BLaER1 treated with 17β-estradiol and CSF1 and Interleukin-3, amounts not matched to agents 10 nM and 100 nM (cell line): ENCODE data around the gene YWHAQ.

ENCODE experiments used
- H3K27ac ChIP-seq, 11 experiments: shearing (Covaris generic); formaldehyde crosslinking; 2 replicates each; pipeline ENCODE4 v1.8.1; 2022
- H3K27me3 ChIP-seq, 11 experiments: shearing (Covaris generic); formaldehyde crosslinking; 2 replicates each; pipeline ENCODE4 v1.8.1; 2022
- H3K36me3 ChIP-seq, 11 experiments: shearing (Covaris generic); formaldehyde crosslinking; 2 replicates each; pipeline ENCODE4 v1.8.1; 2022
- H3K4me1 ChIP-seq, 10 experiments: shearing (Covaris generic); formaldehyde crosslinking; 2 replicates each; pipeline ENCODE4 v1.8.1; 2022
- H3K4me2 ChIP-seq, 11 experiments: shearing (Covaris generic); formaldehyde crosslinking; 2 replicates each; pipeline ENCODE4 v1.8.1; 2022
- H3K4me3 ChIP-seq, 10 experiments: shearing (Covaris generic); formaldehyde crosslinking; 2 replicates each; pipeline ENCODE4 v1.8.1; 2022
- H3K9ac ChIP-seq, 11 experiments: shearing (Covaris generic); formaldehyde crosslinking; 2 replicates each; pipeline ENCODE4 v1.8.1; 2022
- H3K9me3 ChIP-seq, 11 experiments: shearing (Covaris generic); formaldehyde crosslinking; replicated peaks in 1 of 11; 2 replicates each; pipeline ENCODE4 v1.8.1; 2022
- H4K20me1 ChIP-seq, 11 experiments: shearing (Covaris generic); formaldehyde crosslinking; 2 replicates each; pipeline ENCODE4 v1.8.1; 2022
- Cebpa-rat ChIP-seq, 11 experiments: shearing (Covaris generic); IDR thresholded peaks; 2 replicates each; pipeline ENCODE4 v1.8.1; 2022

Gene YWHAQ

DNA sequence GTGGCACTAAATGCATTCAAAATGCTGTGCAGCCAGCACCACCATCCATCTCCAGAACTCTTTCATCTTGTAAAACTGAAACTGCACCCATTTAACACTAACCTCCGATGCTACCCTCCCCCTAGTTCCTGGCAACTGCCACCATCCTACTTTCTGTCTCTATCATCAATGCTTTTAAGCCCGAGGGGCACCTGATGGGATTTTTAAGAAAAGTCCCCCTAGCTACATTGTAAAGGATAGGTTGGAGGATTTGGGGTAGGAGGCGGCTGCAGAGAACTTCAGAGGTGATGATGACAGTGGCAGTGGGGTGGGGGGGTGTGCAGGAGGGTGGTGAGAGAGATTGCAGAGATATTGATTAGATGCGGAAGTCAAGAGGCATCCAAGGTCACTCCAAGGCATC lies 10.8 kb upstream of the YWHAQ start:
- H3K4me1 ChIP-seq: peaks cover 46 to 98% (median 94%) of the 10 kb centered on the region in 10 experiments
- H3K9me3 ChIP-seq: no peaks in the 10 kb centered on the region
- no peaks in the 10 kb centered on the region for H4K20me1 ChIP-seq
- H3K4me3 ChIP-seq: no peak overlapping the region
- no peaks in the 10 kb centered on the region for H3K36me3 ChIP-seq
- peak overlapping the region; percentile 77 to 94 (median 89); a peak in 21 of 22 replicates for H3K4me2 ChIP-seq
- TF ChIP-seq Cebpa-rat (IDR thresholded peaks at IDR 0.05): no peak
- no peaks in the 10 kb centered on the region for H3K27me3 ChIP-seq
- H3K9ac ChIP-seq: peak overlapping the region in 1 of 11 experiments; percentile 81; a peak in 1 of 22 replicates
- H3K27ac ChIP-seq: peak overlapping the region in 5 of 11 experiments; percentile 78 to 91 (median 83); a peak in 5 of 22 replicates

DNA sequence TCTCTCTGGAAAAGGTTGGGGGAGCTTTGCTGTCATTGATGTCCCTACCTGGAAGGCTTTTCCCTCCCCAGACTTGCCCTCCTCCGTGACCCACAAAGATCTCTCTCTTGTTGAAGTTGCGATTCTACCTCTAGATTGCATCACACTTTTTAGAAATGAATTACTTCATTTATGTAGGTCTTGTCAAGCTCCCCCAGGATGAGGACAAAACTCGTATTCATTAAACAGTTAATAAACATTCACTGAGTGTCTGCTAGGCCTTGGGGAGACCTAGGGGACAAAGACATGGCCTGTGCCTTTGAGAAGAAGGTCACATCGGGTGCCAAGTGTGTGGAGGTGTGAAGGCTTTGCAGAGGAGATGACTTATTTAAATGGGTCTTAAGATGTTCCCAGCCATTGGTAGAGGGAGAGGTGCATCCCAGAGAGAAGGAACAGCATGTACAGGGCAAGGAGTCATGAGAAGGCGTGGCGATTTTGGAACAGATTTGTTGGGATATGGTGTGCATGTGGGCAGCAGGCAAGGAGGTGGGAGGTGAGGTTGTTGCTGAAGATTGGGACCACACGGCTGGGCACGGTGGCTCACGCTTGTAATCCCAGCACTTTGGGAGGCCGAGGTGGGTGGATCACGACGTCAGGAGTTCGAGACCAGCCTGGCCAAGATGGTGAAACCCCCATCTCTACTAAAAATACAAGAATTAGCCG lies 9.8 kb upstream of the YWHAQ start:
- H3K4me1 ChIP-seq: peaks cover 38 to 92% (median 84%) of the 10 kb centered on the region in 10 experiments
- H3K9ac ChIP-seq: no peak overlapping the region

DNA sequence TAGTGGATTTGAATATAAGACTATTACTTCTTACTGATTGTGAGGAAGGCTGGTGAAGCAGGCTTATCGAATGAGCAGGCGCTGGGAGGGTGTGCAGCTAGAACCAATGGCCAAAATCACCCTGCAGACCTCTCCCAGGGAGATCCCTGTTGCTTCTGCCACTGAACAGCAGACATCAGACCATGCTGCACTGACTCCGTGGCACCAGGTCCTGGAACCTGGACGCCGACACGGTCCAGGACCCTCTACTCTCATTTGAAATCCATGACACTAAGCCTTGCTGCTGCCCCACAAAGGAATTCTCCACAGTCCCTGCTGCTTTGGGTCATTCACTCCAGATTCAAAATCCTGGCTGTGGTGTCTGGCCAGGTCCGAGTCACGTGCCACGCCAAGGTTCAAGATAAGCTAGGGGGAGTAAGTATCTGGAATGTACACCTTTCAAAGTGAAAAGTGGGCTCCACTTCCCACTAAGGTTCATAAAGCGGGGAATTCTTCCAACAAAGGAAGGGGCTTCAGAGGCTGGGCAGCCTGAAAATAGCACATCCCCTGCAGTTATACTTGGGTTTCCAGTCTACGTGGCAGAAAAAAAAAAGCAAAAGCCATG lies 9.0 kb upstream of the YWHAQ start:
- peaks cover 36 to 85% (median 77%) of the 10 kb centered on the region in 10 experiments for H3K4me1 ChIP-seq
- no peak overlapping the region for H3K27ac ChIP-seq
- H4K20me1 ChIP-seq: no peaks in the 10 kb centered on the region
- peak overlapping the region in 9 of 11 experiments; percentile 10 to 94 (median 91); a peak in 15 of 22 replicates for H3K4me2 ChIP-seq
- H3K4me3 ChIP-seq: no peak overlapping the region
- H3K36me3 ChIP-seq: no peaks in the 10 kb centered on the region
- peak overlapping the region in 1 of 11 experiments; percentile 2; a peak in 1 of 22 replicates for H3K9ac ChIP-seq
- H3K27me3 ChIP-seq: no peaks in the 10 kb centered on the region
- H3K9me3 ChIP-seq: no peaks in the 10 kb centered on the region
- TF ChIP-seq Cebpa-rat (IDR thresholded peaks at IDR 0.05): no peak

More for the DNA sequence above, 9.8 kb upstream of the YWHAQ start:
- Histone ChIP-seq H3K27ac (no peak overlapping the region), H3K4me2 (peak overlapping the region in 9 of 11 experiments; percentile 33 to 94 (median 91); a peak in 17 of 22 replicates), H3K9me3 (no peaks in the 10 kb centered on the region), H4K20me1 (no peaks in the 10 kb centered on the region), H3K36me3 (no peaks in the 10 kb centered on the region), H3K4me3 (no peak overlapping the region), H3K27me3 (no peaks in the 10 kb centered on the region)
- 0 out of 22 replicates have a peak, but pooled peaks of 1 of the 11 experiments have one; percentile 14 for TF ChIP-seq Cebpa-rat (IDR thresholded peaks at IDR 0.05)

DNA sequence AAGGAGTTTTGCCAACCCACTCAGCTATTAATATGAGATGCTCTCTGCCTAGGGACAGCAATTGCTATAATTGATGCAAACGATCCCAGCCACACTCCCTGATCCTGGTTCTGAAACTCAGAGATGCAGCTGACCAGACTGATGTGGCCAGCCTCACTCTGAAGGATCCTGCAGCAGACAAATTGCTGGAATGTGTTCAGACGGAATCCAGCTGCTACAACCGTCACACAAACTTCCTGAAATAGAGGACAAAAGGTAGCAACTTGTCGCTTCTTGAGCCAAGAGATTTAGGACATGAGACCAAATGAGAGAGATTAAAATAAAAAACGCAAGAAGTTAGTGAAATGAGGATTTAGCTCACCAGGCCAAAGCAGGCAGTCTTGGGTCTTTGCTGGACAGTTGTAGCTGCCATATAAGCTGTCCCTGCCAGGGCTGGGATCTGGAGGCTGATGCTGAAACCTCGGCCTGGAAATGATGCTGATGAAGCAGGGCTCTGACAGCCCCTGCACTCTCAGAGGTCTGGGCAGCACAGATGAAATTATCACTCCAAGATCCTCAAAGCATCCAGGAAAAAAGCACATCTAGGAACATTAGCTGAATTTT lies 8.3 kb upstream of the YWHAQ start:
- Histone ChIP-seq H3K4me2 (peak overlapping the region in 10 of 11 experiments; percentile 16 to 94 (median 30); a peak in 16 of 22 replicates), H3K4me1 (peaks cover 36 to 77% (median 69%) of the 10 kb centered on the region in 10 experiments), H3K9ac (peak overlapping the region in 1 of 11 experiments; percentile 2; a peak in 1 of 22 replicates), H4K20me1 (no peaks in the 10 kb centered on the region), H3K27me3 (no peaks in the 10 kb centered on the region), H3K36me3 (no peaks in the 10 kb centered on the region), H3K4me3 (no peak overlapping the region), H3K9me3 (no peaks in the 10 kb centered on the region), H3K27ac (no peak overlapping the region)
- no peak for TF ChIP-seq Cebpa-rat (IDR thresholded peaks at IDR 0.05)

DNA sequence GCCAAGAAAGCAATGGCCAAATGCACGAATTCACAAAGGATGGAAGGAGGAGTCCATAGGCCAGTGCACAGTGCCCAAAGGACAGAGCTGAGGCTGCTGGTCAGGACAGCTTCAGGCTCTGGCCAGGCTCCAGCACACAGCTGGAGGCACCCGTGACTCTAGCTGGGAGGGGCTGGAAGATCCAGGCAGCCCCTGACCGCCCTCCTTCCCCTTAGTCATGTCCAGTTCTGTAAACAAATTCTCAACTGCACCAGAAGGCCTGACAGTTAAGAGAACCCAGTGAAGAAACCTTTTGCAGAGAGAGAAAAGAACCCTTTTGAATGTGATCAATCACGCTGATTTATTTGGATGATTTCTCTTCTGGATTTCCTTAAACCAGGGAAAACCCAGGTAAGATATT lies 7.7 kb upstream of the YWHAQ start:
- Histone ChIP-seq H3K27me3 (no peaks in the 10 kb centered on the region), H3K27ac (no peak overlapping the region; a peak in 1 of 22 replicates), H3K9me3 (peaks cover 0 to under 1% (median 0%) of the 10 kb centered on the region in 11 experiments; a peak in 2 of 22 replicates), H3K4me2 (peak overlapping the region; percentile 16 to 94 (median 30); a peak in 19 of 22 replicates), H4K20me1 (no peaks in the 10 kb centered on the region), H3K9ac (no peak overlapping the region), H3K36me3 (no peaks in the 10 kb centered on the region), H3K4me1 (peaks cover 30 to 72% (median 64%) of the 10 kb centered on the region in 10 experiments), H3K4me3 (no peak overlapping the region)
- no peak for TF ChIP-seq Cebpa-rat (IDR thresholded peaks at IDR 0.05)

DNA sequence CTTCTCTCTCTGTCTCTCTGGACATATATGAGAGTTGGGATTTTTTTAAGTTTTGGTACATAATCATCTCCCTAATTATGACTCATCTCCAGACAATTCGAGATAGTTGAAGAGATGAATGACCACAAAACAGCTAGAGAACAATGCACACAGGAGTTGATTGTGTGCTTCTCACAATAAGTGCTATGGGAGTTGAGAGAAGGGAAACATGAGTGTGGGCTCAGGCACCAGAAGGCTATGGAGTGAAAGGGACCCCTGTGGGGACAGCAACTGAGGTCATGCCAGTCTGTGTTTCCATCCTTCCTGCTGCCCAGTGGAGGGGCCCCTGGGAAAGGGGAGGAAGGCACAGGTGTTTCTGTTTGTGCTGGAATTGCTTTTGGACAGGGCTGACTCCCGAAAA lies 6.5 kb upstream of the YWHAQ start:
- H3K27me3 ChIP-seq: no peaks in the 10 kb centered on the region
- H3K4me3 ChIP-seq: no peak overlapping the region
- peaks cover 0 to 13% (median 7%) of the 10 kb centered on the region in 11 experiments; a peak in 18 of 22 replicates for H3K9me3 ChIP-seq
- H3K4me1 ChIP-seq: peaks cover 18 to 60% (median 51%) of the 10 kb centered on the region in 10 experiments
- no peaks in the 10 kb centered on the region for H4K20me1 ChIP-seq
- TF ChIP-seq Cebpa-rat (IDR thresholded peaks at IDR 0.05): no peak
- no peaks in the 10 kb centered on the region for H3K36me3 ChIP-seq
- H3K27ac ChIP-seq: no peak overlapping the region
- no peak overlapping the region for H3K9ac ChIP-seq
- peak overlapping the region in 4 of 11 experiments; percentile 26 to 91 (median 32); a peak in 4 of 22 replicates for H3K4me2 ChIP-seq

DNA sequence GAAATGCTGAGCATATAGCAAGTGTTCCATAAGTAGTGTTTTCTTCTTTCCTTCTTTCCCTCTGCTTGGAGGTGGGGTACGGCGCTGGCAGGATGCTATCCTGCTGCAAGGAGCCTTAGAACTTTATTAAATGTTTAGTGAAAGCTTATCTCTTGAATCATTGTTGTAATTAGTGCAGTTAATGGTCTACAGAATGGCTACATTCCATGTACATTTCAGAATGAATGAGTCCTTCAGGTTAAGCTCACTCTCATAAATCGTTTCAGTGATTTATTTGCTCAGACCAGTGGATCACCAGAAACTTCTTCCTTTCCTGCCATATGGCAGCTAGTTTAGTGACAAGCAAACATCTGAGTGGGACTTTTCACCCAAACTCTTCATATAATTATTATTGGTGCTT lies 3.3 kb upstream of the YWHAQ start:
- no peak for TF ChIP-seq Cebpa-rat (IDR thresholded peaks at IDR 0.05)
- Histone ChIP-seq H3K4me3 (no peak overlapping the region), H3K36me3 (peaks cover 0 to 11% (median 10%) of the 10 kb centered on the region in 11 experiments; a peak in 15 of 22 replicates), H3K9me3 (peaks cover 0 to 25% (median 18%) of the 10 kb centered on the region in 11 experiments; a peak in 18 of 22 replicates), H3K27me3 (no peaks in the 10 kb centered on the region), H4K20me1 (peaks cover 6 to 13% (median 12%) of the 10 kb centered on the region in 11 experiments; a peak in 20 of 22 replicates), H3K27ac (no peak overlapping the region), H3K9ac (no peak overlapping the region), H3K4me1 (peaks cover 7 to 35% (median 23%) of the 10 kb centered on the region in 10 experiments), H3K4me2 (no peak overlapping the region)

DNA sequence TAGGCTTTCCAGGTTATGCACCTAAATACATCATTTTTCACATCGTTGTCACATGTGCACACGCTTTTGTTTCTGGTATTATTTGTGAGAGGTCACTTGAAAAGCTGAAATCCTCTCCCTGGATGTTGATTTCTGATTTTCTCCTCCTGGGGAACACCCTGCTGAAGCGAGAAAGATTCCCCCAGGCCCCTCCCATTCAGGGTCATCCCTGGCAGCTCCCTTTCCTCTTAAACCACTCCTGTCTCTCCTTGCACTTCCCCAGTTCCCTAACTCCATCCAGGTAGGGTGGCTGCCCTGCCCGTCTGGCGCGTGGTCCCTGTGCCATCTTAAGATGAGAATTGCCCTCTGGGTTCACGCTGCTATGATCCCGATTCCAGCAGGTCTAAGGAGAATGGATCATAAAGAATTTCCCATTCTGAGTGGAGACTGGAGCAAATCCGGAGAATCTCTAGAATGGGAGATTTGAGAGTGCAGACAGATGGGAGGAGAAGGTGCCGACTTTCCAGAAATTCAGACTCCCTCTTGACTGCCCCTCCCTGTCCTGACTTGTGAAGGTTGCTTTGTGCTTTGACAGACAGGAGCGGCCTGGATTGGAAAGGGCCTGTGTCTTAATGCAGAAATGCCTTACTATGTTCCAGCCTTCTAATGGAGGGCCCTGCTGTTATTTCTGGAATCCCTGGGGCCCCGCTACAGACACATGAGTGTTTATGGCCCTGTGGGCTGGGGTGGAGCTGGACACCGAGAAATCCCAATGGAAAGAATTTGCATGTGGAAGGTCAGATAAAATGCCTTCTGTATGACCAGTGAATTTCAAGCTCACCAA lies 1.3 kb upstream of the YWHAQ start:
- Histone ChIP-seq H3K27me3 (no peaks in the 10 kb centered on the region), H3K4me2 (peak overlapping the region in 5 of 11 experiments; percentile 6 to 86 (median 67); a peak in 4 of 22 replicates), H3K36me3 (peaks cover 13 to 31% (median 30%) of the 10 kb centered on the region in 11 experiments; a peak in 21 of 22 replicates), H4K20me1 (peaks cover 25 to 33% (median 33%) of the 10 kb centered on the region in 11 experiments; a peak in 21 of 22 replicates), H3K4me3 (peak overlapping the region in 2 of 10 experiments; percentile 95 to 96; a peak in 2 of 20 replicates), H3K9ac (no peak overlapping the region), H3K9me3 (peaks cover 0 to 25% (median 18%) of the 10 kb centered on the region in 11 experiments; a peak in 18 of 22 replicates), H3K4me1 (peaks cover 16 to 33% (median 24%) of the 10 kb centered on the region in 10 experiments), H3K27ac (no peak overlapping the region)
- TF ChIP-seq Cebpa-rat (IDR thresholded peaks at IDR 0.05): no peak
